Spleen (tissue), 11 donors: ENCODE measurements around the gene CACNB2. TPM values are rescaled to one million over a fixed set of nuclear protein-coding genes. Genes with fewer than 3 reads are reported as not detected.
"Not testable (repeated sequence)": the region's sequence is repeated elsewhere in the genome, so short reads cannot be mapped to it uniquely, and the experiment has no call there.

Source experiments
- DNase-seq: peaks from one replicate; pipeline ENCODE4 v3.0.0-alpha.2; 2020
- H3K27ac ChIP-seq, 8 donors: fragments of 200-600 bp; sonication (generic) in 7 of 8; 1 replicate in 4 of 8; 2 replicates in 4 of 8; pipeline versions ENCODE4 v1.5.0 to v1.8.0; 2016 to 2021; ENCODE audit warnings: inconsistent platforms in 4 of 8, mild to moderate bottlenecking in 4 of 8, moderate library complexity in 1 of 8
- H3K27me3 ChIP-seq, 7 donors: fragments of 200-600 bp; sonication (generic) in 6 of 7; replicated peaks in 1 of 7; 1 replicate in 4 of 7; 2 replicates in 3 of 7; pipeline versions ENCODE4 v1.5.0 to v1.8.0; 2016 to 2021; ENCODE audit warnings: inconsistent platforms in 3 of 7, mild to moderate bottlenecking in 1 of 7
- H3K36me3 ChIP-seq, 6 donors: fragments of 200-600 bp; sonication (generic) in 5 of 6; 1 replicate in 4 of 6; 2 replicates in 2 of 6; pipeline versions ENCODE4 v1.5.0 to v1.8.0; 2016 to 2021; ENCODE audit warnings: inconsistent platforms in 2 of 6
- H3K4me1 ChIP-seq, 6 donors: fragments of 200-600 bp; sonication (generic) in 5 of 6; 1 replicate in 3 of 6; 2 replicates in 3 of 6; pipeline versions ENCODE4 v1.5.0 to v1.8.0; 2016 to 2021; ENCODE audit warnings: inconsistent platforms in 3 of 6
- H3K4me3 ChIP-seq, 8 donors: fragments of 200-600 bp; sonication (generic) in 7 of 8; 1 replicate in 4 of 8; 2 replicates in 4 of 8; pipeline versions ENCODE4 v1.5.0 to v1.8.0; 2016 to 2021; ENCODE audit warnings: inconsistent platforms in 4 of 8, mild to moderate bottlenecking in 4 of 8, moderate library complexity in 2 of 8
- H3K9me3 ChIP-seq, 8 donors: fragments of 200-600 bp; sonication (generic) in 7 of 8; 1 replicate in 4 of 8; 2 replicates in 4 of 8; pipeline versions ENCODE4 v1.5.0 to v1.8.0; 2016 to 2021; ENCODE audit warnings: inconsistent platforms in 4 of 8
- CTCF ChIP-seq, 11 experiments: fragments of 200-600 bp in 7 of 11; fragments of 450-650 bp in 4 of 11; sonication (generic) in 4 of 11; IDR thresholded peaks in 8 of 11; conservative IDR thresholded peaks in 3 of 11; 1 replicate in 7 of 11; 2 replicates in 4 of 11; pipeline versions ENCODE4 v1.4.0 to v1.8.0; 2016 to 2021; ENCODE audit warnings: antibody characterized with exemption in 11 of 11, inconsistent platforms in 4 of 11, mild to moderate bottlenecking in 1 of 11
- POLR2A ChIP-seq, 3 donors: fragments of 450-650 bp; IDR thresholded peaks; one replicate each; pipeline ENCODE4 v1.5.1; 2017; ENCODE audit warnings: antibody characterized with exemption in 3 of 3, mild to moderate bottlenecking in 1 of 3
- POLR2AphosphoS5 ChIP-seq, 3 donors: sonication (generic); formaldehyde crosslinking; IDR thresholded peaks; one replicate each; pipeline ENCODE4 v1.5.1; 2017; ENCODE audit warnings: antibody characterized with exemption in 3 of 3
- WGBS, 5 donors: extraction: QIAGEN DNeasy Blood & Tissue Kit in 3 of 5; methylation state at CpG; one replicate each; pipeline versions ENCODE4 v1.1.5 to v1.1.7; 2013 to 2018; 5-methylcytosine and 5-hydroxymethylcytosine counted together
- intact Hi-C: fragments of 100-400 bp; cut with DNase I; formaldehyde crosslinking; loops from one replicate; pipeline ENCODE4 v1.15.0; 2023; ENCODE audit warnings: low total_unique reads
- polyA plus RNA-seq, 3 donors: library from polyadenylated mRNA; stranded (reverse); fragments of 200-250 nt; gene quantifications; one replicate each; pipeline ENCODE4 v1.2.1, GENCODE V29; 2013
- total RNA-seq, 7 donors: library from RNA; depleted of rRNA in 3 of 7; stranded (reverse); fragments of >200 nt in 3 of 7; fragmentation: NEBNext Ultra II Directional in 4 of 7; extraction: Animal tissue kit (Norgen Biotek cat#: 25700) in 4 of 7; gene quantifications; one replicate each; pipeline versions ENCODE4 v1.1.0 to v1.2.1, GENCODE V29; 2016 to 2021
- donor health status: healthy with polysubstance abuse.
- donor health status: DM: no; HTN: no; CAD: no; lungs with moderate emphysema.
- donor health status: DM: no; HTN: no; CAD: no.
- donor health status: Bipolar disorder and iron deficiency.
- donor health status: healthy.
- donor health status: DM: no; HTN: no; CAD: no.
- donor health status: DM: yes; HTN: yes; CAD: no.

Gene CACNB2
- total and polyA plus RNA-seq, 10 donors, result 0.17 to 0.79 (median 0.44) TPM; not detected in 1

DNA sequence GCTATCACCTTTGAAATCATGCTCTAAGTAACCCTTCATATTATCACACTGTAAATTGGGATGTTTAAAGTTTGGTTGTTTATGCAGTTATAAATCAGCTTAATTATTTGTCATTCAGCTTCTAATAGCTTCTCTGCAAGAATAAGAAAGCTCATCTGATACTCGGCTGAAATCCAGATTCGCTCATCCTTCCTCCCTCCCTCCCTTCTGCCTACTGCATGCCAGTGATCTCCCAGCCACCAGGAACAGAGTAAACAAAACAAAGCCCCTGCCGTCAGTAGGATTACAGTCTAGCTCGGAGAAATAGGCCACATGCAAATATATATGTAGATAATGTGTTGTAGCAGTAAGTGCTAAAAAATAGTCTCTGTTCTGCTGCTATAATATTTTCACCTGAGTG, 299.4 kb downstream of the CACNB2 start:
- H3K4me3 ChIP-seq, result no peak overlapping the region
- H3K4me1 ChIP-seq, result no peaks in the 10 kb centered on the region
- no peaks in the 10 kb centered on the region for H3K36me3 ChIP-seq
- no peak for TF ChIP-seq CTCF (IDR thresholded peaks at IDR 0.05 in 8 of 11, conservative IDR thresholded peaks at IDR 0.05 in 3 of 11)
- no peak for TF ChIP-seq POLR2AphosphoS5 (IDR thresholded peaks at IDR 0.05)
- TF ChIP-seq POLR2A (IDR thresholded peaks at IDR 0.05), result no peak
- H3K27me3 ChIP-seq, result no peaks in the 10 kb centered on the region
- intact Hi-C loops, result no loop called here
- H3K27ac ChIP-seq, result no peak overlapping the region
- 82 to 93% (median 87%) methylated on average over 4 of the region's 4 CpGs for WGBS, 5 donors
- DNase-seq, result no peak
- peaks cover 0 to 7% (median 0%) of the 10 kb centered on the region in 8 donors for H3K9me3 ChIP-seq

GRCh38 chr10:18445635-18446034, 305.4 kb downstream of the CACNB2 start:
- H3K27ac ChIP-seq, H3K4me1 ChIP-seq, H3K27me3 ChIP-seq, DNase-seq, H3K36me3 ChIP-seq, H3K4me3 ChIP-seq, intact Hi-C loops, H3K9me3 ChIP-seq: not testable (repeated sequence)
- WGBS, 5 donors, result 77 to 91% (median 86%) methylated on average over 6 of the region's 6 CpGs

GRCh38 chr10:18446205-18446604, 306.0 kb downstream of the CACNB2 start:
- H3K36me3 ChIP-seq, result no peaks in the 10 kb centered on the region
- H3K4me1 ChIP-seq, result no peaks in the 10 kb centered on the region
- H3K9me3 ChIP-seq, result peaks cover 0 to 7% (median 0%) of the 10 kb centered on the region in 8 donors
- intact Hi-C loops, result no loop called here
- TF ChIP-seq CTCF (IDR thresholded peaks at IDR 0.05 in 8 of 11, conservative IDR thresholded peaks at IDR 0.05 in 3 of 11) (no peak), POLR2A (IDR thresholded peaks at IDR 0.05) (no peak), POLR2AphosphoS5 (IDR thresholded peaks at IDR 0.05) (no peak)
- no peak overlapping the region for H3K27ac ChIP-seq
- H3K4me3 ChIP-seq, result no peak overlapping the region
- no peak for DNase-seq
- no peaks in the 10 kb centered on the region for H3K27me3 ChIP-seq

GRCh38 chr10:18449611-18450026, 309.4 kb downstream of the CACNB2 start:
- Histone ChIP-seq H3K4me1 (no peaks in the 10 kb centered on the region), H3K27me3 (no peaks in the 10 kb centered on the region), H3K27ac (no peak overlapping the region), H3K4me3 (no peak overlapping the region), H3K36me3 (no peaks in the 10 kb centered on the region), H3K9me3 (no peaks in the 10 kb centered on the region)
- TF ChIP-seq POLR2A (IDR thresholded peaks at IDR 0.05) (no peak), POLR2AphosphoS5 (IDR thresholded peaks at IDR 0.05) (no peak), CTCF (IDR thresholded peaks at IDR 0.05 in 8 of 11, conservative IDR thresholded peaks at IDR 0.05 in 3 of 11) (no peak)
- intact Hi-C loops, result no loop called here
- WGBS, 5 donors, result 50 to 59% (median 54%) methylated on average over 7 of the region's 7 CpGs
- no peak for DNase-seq

- H3K9me3 ChIP-seq, result no peaks in the 10 kb centered on the region
- no peaks in the 10 kb centered on the region for H3K36me3 ChIP-seq
- H3K27me3 ChIP-seq, result no peaks in the 10 kb centered on the region
- DNase-seq, result no peak
- WGBS, 5 donors, result 65 to 78% (median 70%) methylated on average over 6 of the region's 6 CpGs
- intact Hi-C loops, result no loop called here
- TF ChIP-seq POLR2AphosphoS5 (IDR thresholded peaks at IDR 0.05), result no peak
- no peak for TF ChIP-seq CTCF (IDR thresholded peaks at IDR 0.05 in 8 of 11, conservative IDR thresholded peaks at IDR 0.05 in 3 of 11)
- no peak for TF ChIP-seq POLR2A (IDR thresholded peaks at IDR 0.05)
- no peak overlapping the region for H3K4me3 ChIP-seq
- no peaks in the 10 kb centered on the region for H3K4me1 ChIP-seq
- no peak overlapping the region for H3K27ac ChIP-seq
Observed at GRCh38 chr10:18450298-18450697, 310.1 kb downstream of the CACNB2 start.
